HepG2 (cell line): ENCODE results near the gene LRRC34. TPM values are rescaled to one million over a fixed set of nuclear protein-coding genes. Genes with fewer than 3 reads are reported as not detected.

Experiments used
- CENPT ChIP-seq: sonication (generic); formaldehyde crosslinking; IDR thresholded peaks from 2 replicates; pipeline ENCODE4 v1.8.0; 2022; ENCODE audit warnings: low read depth, mild to moderate bottlenecking, moderate library complexity, missing genetic modification reagents
- CREM ChIP-seq, 2 experiments: sonication (generic) in 1 of 2; formaldehyde crosslinking in 1 of 2; IDR thresholded peaks; 2 replicates each; pipeline versions ENCODE4 v1.4.0 to v1.6.1; 2016 to 2020; ENCODE audit warnings: antibody characterized with exemption in 1 of 2, mild to moderate bottlenecking in 1 of 2, missing genetic modification reagents in 1 of 2
- GATA4 ChIP-seq: sonication (generic); IDR thresholded peaks from 2 replicates; pipeline ENCODE4 v1.6.1; 2016; ENCODE audit warnings: antibody characterized with exemption, low read depth, borderline replicate concordance
- HMG20B ChIP-seq: conservative IDR thresholded peaks from 2 replicates; pipeline ENCODE4 v1.6.1; 2016; ENCODE audit warnings: missing genetic modification reagents, missing compliant biosample characterization
- KDM2A ChIP-seq: sonication (generic); formaldehyde crosslinking; IDR thresholded peaks from 2 replicates; pipeline ENCODE4 v1.4.0; 2020; ENCODE audit warnings: low read depth, missing genetic modification reagents, borderline replicate concordance
- MATR3 ChIP-seq: sonication (generic); formaldehyde crosslinking; IDR thresholded peaks from 2 replicates; pipeline ENCODE4 v1.4.0; 2020; ENCODE audit warnings: missing genetic modification reagents
- MBD4 ChIP-seq: IDR thresholded peaks from 2 replicates; pipeline ENCODE4 v1.6.1; 2012; ENCODE audit warnings: low read length, inconsistent platforms, borderline replicate concordance
- NFATC3 ChIP-seq: sonication (generic); formaldehyde crosslinking; IDR thresholded peaks from 2 replicates; pipeline ENCODE4 v1.5.1; 2020; ENCODE audit warnings: mild to moderate bottlenecking, missing genetic modification reagents
- NFIB ChIP-seq: sonication (generic); formaldehyde crosslinking; IDR thresholded peaks from 2 replicates; pipeline ENCODE4 v1.9.0; 2021; ENCODE audit warnings: missing genetic modification reagents, mild to moderate bottlenecking, borderline replicate concordance
- NFIC ChIP-seq: IDR thresholded peaks from 2 replicates; pipeline ENCODE4 v1.6.1; 2012; ENCODE audit warnings: mild to moderate bottlenecking, low read length, inconsistent platforms
- PHB2 ChIP-seq: fragments of 450-650 bp; IDR thresholded peaks from 2 replicates; pipeline ENCODE4 v1.6.1; 2018; ENCODE audit not compliant: partially characterized antibody
- RBM39 ChIP-seq: fragments of 200-400 bp; formaldehyde crosslinking; IDR thresholded peaks from one replicate; pipeline ENCODE4 v1.6.1; 2018; ENCODE audit warnings: antibody characterized with exemption, mild to moderate bottlenecking, low read depth, low read length; ENCODE audit not compliant: poor library complexity, severe bottlenecking
- SCMH1 ChIP-seq: sonication (generic); formaldehyde crosslinking; IDR thresholded peaks from 2 replicates; pipeline ENCODE4 v1.9.0; 2021; ENCODE audit warnings: missing genetic modification reagents, mild to moderate bottlenecking, borderline replicate concordance
- SPEN ChIP-seq: sonication (generic); formaldehyde crosslinking; IDR thresholded peaks from 2 replicates; pipeline ENCODE4 v1.5.1; 2020; ENCODE audit warnings: low read depth, mild to moderate bottlenecking, missing genetic modification reagents
- WIZ ChIP-seq: sonication (generic); formaldehyde crosslinking; IDR thresholded peaks from 2 replicates; pipeline ENCODE4 v1.5.1; 2020; ENCODE audit warnings: mild to moderate bottlenecking, missing genetic modification reagents
- YY1 ChIP-seq: IDR thresholded peaks from 2 replicates; pipeline ENCODE4 v1.6.1; 2011; ENCODE audit warnings: low read length, low read depth, moderate library complexity, mild to moderate bottlenecking; ENCODE audit not compliant: insufficient read depth, insufficient replicate concordance
- ZFY ChIP-seq: sonication (generic); formaldehyde crosslinking; IDR thresholded peaks from 2 replicates; pipeline ENCODE4 v1.4.0; 2020; ENCODE audit warnings: missing genetic modification reagents
- ZNF564 ChIP-seq: sonication (generic); formaldehyde crosslinking; IDR thresholded peaks from 2 replicates; pipeline ENCODE4 v1.8.1; 2023; ENCODE audit warnings: mild to moderate bottlenecking, missing genetic modification reagents
- ZNF709 ChIP-seq: sonication (generic); formaldehyde crosslinking; IDR thresholded peaks from 2 replicates; pipeline ENCODE4 v1.5.0; 2020; ENCODE audit warnings: mild to moderate bottlenecking, missing genetic modification reagents
- ZNF776 ChIP-seq: sonication (generic); formaldehyde crosslinking; IDR thresholded peaks from 2 replicates; pipeline ENCODE4 v1.4.0; 2020; ENCODE audit warnings: mild to moderate bottlenecking, missing genetic modification reagents
- ZNF891 ChIP-seq: sonication (generic); formaldehyde crosslinking; IDR thresholded peaks from 2 replicates; pipeline ENCODE4 v1.5.0; 2020; ENCODE audit warnings: mild to moderate bottlenecking, missing genetic modification reagents
- polyA plus RNA-seq, 8 experiments: library from polyadenylated mRNA; depleted of rRNA in 3 of 8; stranded (reverse) in 7 of 8; unstranded in 1 of 8; fragments of >200 nt; fragmentation: Illumina TruSeq in 4 of 8; extraction: Trizol in 4 of 8; gene quantifications; 2 replicates each; pipeline versions ENCODE4 v1.2.1 to v1.2.3, GENCODE V29; 2011 to 2016; ENCODE audit warnings: low read depth in 4 of 8, missing spikeins in 1 of 8, mixed read lengths in 1 of 8; ENCODE audit not compliant: insufficient read depth in 1 of 8
- total RNA-seq, 5 experiments: library from RNA; depleted of rRNA; stranded (reverse); fragments of >200 nt; fragmentation: Illumina TruSeq; extraction: Trizol; gene quantifications; 2 replicates each; pipeline ENCODE4 v1.2.3, GENCODE V29; 2016; ENCODE audit warnings: low read depth in 1 of 5
- TF ChIP-seq, protein P1 (sequence below): sonication (generic); formaldehyde crosslinking; IDR thresholded peaks from 2 replicates; pipeline ENCODE4 v1.4.0; 2020; ENCODE audit warnings: missing genetic modification reagents

The LRRC34 gene
- total and polyA plus RNA-seq, 2 of the 13 experiments (the other 11 are each of a cell fraction or from before 2014, with no cell fraction given): not detected

DNA sequence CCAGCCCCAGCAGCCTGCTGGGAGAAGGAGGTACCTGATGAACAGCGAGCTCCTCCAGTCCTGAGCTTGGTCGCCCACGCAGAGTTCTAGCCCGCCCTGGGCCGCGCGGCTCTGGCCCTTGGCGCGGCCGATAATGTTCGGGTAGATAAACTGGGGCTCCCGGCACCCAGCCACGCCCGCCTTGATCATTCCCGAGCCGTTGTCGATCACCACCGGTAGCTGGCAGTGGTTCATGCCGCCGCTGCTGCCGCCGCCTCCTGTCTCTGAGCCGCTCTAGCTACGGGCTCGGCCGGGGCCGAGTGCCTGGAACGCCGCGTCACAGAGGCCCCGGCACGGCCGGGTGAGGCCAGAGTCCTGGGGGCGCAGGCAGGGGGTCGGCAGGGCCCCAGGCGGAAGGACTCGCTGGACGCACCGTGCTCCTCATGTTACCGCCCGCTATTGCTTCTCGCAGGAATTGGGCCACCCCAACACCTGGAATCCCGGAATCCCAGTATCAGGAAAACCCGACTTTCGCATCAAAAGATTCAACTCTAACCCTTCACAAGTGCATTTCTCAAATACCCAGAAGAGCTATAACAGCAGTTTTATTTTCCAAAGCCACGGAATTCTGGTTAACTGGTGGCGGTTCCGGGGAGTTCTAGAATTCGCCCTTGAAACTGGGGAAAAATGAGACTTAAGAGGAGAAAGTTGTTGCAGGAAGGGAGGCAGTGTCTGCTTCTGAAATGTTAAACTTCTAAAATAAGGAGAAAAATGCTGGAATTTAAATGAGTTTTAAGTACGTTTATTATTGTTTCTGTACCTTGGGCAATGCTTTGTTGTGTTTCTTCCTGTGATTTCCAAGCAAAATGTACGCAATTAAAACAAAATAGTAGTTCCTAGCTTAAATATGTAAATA lies 43.2 kb downstream of the LRRC34 start, which contains the start of gene ACTRT3 (continued):
- TF ChIP-seq MBD4 (no peak), YY1 (no peak), NFATC3 (CRISPR knock-in tag) (no peak), ZNF776 (no peak), RBM39 (peak; percentile 41), NFIC (no peak), HMG20B (CRISPR knock-in tag) (no peak), ZNF564 (CRISPR knock-in tag) (peak; percentile 48; the same call in 1 of the 2 replicates), NFIB (CRISPR knock-in tag) (no peak), SPEN (CRISPR knock-in tag) (peak; percentile 44; the same call in 1 of the 2 replicates), ZFY (peak; percentile 74), MATR3 (CRISPR knock-in tag) (no peak), PHB2 (no peak), CREM (IDR thresholded peaks at IDR 0.05) (no peak), CREM (CRISPR knock-in tag; IDR thresholded peaks at IDR 0.05) (no peak), WIZ (CRISPR knock-in tag) (no peak), ZNF709 (no peak), SCMH1 (no peak), KDM2A (CRISPR knock-in tag) (peak; percentile 37; the same call in 1 of the 2 replicates), GATA4 (no peak), ZNF891 (CRISPR knock-in tag) (no peak), CENPT (CRISPR knock-in tag) (no peak)
- TF ChIP-seq, protein P1, sequence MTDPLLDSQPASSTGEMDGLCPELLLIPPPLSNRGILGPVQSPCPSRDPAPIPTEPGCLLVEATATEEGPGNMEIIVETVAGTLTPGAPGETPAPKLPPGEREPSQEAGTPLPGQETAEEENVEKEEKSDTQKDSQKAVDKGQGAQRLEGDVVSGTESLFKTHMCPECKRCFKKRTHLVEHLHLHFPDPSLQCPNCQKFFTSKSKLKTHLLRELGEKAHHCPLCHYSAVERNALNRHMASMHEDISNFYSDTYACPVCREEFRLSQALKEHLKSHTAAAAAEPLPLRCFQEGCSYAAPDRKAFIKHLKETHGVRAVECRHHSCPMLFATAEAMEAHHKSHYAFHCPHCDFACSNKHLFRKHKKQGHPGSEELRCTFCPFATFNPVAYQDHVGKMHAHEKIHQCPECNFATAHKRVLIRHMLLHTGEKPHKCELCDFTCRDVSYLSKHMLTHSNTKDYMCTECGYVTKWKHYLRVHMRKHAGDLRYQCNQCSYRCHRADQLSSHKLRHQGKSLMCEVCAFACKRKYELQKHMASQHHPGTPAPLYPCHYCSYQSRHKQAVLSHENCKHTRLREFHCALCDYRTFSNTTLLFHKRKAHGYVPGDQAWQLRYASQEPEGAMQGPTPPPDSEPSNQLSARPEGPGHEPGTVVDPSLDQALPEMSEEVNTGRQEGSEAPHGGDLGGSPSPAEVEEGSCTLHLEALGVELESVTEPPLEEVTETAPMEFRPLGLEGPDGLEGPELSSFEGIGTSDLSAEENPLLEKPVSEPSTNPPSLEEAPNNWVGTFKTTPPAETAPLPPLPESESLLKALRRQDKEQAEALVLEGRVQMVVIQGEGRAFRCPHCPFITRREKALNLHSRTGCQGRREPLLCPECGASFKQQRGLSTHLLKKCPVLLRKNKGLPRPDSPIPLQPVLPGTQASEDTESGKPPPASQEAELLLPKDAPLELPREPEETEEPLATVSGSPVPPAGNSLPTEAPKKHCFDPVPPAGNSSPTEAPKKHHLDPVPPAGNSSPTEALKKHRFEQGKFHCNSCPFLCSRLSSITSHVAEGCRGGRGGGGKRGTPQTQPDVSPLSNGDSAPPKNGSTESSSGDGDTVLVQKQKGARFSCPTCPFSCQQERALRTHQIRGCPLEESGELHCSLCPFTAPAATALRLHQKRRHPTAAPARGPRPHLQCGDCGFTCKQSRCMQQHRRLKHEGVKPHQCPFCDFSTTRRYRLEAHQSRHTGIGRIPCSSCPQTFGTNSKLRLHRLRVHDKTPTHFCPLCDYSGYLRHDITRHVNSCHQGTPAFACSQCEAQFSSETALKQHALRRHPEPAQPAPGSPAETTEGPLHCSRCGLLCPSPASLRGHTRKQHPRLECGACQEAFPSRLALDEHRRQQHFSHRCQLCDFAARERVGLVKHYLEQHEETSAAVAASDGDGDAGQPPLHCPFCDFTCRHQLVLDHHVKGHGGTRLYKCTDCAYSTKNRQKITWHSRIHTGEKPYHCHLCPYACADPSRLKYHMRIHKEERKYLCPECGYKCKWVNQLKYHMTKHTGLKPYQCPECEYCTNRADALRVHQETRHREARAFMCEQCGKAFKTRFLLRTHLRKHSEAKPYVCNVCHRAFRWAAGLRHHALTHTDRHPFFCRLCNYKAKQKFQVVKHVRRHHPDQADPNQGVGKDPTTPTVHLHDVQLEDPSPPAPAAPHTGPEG (CRISPR knock-in tag): no peak
